Measurements from ENCODE around the gene EXOC4.
"Not testable (repeated sequence)": the region's sequence is repeated elsewhere in the genome, so short reads cannot be mapped to it uniquely, and the experiment has no call there.

Gene EXOC4

DNA sequence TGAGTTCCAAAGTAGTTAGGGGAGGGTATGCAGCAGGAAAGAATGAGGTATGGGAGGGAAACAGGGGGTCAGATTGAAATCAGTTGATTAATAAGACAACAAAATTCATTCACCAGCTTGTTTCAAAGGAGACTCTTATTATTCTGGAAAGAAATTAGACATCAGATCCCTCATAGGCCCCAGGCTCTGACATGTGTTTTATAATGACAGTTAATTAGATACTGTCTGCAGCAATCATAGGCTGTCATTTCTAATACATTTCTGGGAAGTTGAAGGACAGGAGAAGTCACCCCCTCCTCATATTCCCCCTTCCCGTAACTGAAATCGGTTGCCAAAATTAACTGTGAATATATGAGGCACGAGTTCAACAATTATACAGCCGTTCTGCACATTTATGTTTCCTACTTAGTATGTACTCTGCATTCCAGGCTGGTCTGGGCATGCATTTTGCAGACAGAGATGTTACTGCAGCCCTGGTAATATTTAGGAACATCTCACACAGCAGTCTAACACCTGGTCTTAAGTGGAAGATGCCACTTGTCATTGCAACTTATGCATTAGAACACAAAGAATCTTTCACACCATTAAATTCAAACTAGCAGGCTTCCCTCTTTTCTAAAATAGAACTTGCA lies 519.0 kb downstream of the EXOC4 start:
- DNase-seq, result no peak

DNA sequence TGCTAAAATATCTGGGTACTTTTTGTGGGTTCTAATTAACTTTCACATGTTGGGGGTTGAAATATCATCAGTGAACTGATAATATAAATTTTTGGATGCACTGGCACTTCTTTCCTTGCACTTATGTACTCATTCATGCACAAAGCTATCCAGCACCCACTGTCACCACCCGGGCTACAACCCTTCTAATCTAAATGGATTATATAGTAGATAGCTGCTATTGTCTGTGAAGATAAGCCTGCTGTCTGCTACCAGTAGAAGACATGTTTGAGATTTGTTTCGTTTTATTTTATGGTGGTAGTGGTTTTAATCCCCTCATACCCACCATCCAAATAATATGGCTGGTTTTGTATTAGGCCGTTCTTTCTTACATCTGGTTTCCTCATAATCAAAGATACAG lies 520.7 kb downstream of the EXOC4 start:
- DNase-seq, result no peak

DNA sequence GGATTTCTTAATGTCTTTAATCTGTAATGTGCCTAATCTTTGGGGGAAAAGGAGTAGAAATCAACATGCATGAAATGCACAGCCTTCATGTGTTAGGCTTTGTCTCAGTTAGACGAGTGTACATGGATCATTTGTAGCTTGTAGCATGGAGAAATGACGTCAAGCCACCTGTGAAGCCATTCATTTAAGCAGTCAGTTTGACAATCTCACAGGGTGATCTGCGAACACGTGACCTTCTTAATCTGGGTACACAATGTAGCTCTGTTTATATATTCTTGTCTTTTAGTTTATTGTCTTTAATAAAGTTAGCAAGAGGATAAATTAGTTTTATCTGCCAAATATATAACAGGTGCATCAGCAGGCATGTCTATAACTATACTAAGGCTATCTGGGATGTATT lies 522.3 kb downstream of the EXOC4 start:
- DNase-seq, result no peak

DNA sequence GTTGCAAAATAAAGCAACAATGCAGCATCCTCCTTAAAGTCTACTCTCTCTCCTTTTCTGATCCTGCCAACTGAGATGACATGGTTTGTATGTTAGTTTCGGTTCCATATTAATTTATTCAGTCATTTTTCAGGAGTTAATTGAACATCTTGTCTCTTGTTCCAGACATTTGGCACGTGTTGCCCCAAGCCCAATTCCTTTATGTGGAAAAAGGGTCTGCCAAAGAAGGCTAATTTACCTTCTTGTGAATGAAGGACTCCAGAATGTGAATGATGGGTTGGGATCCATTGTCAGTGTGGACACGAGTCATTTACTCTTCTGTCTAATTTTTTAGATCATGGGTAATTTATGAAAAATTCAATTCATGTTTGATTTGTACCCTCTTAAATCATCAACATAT lies 523.4 kb downstream of the EXOC4 start:
- no peak for DNase-seq

GRCh38 chr7:133777701-133778100 lies 524.8 kb downstream of the EXOC4 start:
- no peak for DNase-seq

- DNase-seq, result no peak
These were observed 525.6 kb downstream of the EXOC4 start for GRCh38 chr7:133778472-133778871.

DNA sequence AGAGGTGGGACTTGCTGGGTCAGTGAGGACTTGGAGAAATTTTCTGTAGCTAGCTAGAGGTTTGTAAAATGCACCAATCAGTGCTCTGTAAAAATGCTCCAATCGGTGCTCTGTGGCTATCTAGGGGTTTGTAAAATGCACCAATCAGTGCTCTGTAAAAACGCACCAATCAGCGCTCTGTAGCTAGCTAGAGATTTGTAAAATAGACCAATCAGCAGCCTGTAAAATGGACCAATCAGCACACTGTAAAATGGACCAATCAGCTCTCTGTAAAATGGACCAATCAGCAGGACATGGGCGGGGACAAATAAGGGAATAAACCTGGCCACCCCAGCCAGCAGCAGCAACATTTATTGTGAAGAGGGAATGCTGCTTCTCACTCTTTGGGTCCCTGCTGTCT lies 526.7 kb downstream of the EXOC4 start:
- not testable (repeated sequence) for DNase-seq

DNA sequence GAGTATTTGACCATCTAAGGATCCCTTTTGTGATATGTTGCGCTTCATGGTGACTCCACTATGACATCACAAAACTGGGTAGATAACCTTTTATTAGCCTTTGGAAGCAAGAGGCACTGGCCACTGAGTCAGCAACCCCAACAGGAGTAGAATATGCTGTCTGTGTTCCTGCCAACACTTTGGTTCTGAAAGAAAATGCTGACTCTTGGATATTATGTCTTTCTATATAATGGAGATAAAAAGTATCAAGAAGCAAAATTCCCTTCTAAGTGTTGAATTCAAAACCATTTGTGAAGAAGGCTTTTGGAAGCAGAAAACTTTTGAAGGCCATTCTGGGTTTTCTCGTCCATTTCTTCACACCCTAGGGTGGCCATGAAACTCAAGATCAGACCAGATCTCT lies 528.0 kb downstream of the EXOC4 start:
- DNase-seq, result no peak

DNA sequence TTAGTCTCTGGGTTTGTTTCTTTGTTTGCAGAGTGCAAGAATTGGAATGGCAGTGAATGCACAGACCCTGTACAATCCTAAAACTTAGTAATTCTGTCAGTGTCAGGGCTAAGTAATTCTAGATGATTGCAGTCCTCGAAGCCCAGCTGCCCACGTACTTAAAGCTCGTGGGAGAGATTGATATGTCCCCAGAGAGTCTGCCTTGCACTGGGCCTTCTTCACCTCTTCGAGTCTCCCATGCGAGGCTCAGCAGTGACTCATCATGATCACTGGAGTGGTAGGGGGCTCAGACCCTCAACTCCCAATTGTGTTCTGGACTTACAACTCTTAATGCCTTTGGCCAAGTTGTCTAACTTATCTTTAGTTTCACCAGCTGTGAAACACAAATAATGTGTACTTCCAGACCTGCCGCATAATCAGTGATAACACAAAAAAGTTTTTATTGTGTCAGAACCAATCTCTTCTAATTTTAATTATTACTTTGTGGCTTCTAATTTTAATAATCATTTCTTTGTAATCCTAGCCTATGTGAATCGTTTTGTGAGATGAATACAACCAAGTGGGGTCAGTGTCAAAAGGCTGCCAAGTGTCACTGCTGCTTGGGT lies 528.7 kb downstream of the EXOC4 start:
- DNase-seq, result no peak

DNA sequence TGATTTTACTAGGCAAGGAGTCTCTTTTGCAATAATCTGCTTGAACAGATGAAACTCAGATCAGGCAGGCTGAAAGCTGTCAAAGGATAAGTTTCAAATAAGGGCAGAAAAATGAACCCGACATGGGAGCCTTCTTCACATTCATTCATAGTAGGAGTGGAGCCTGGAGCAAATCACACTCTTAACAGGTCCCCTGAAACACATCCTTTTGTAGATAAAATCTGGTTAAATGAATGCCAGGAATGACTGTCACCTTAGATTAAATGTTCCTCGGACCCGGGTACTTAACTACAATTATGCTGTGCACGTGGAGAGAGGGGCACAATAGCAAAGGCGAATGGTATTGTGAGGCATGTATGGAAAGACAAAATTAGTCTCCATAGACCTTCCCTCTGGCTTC lies 529.6 kb downstream of the EXOC4 start:
- DNase-seq, result no peak

- DNase-seq, result no peak
These were observed 530.4 kb downstream of the EXOC4 start for GRCh38 chr7:133783276-133783675.

- no peak for DNase-seq
These were observed 531.7 kb downstream of the EXOC4 start for GRCh38 chr7:133784486-133785001.

GRCh38 chr7:133786401-133786937 lies 533.6 kb downstream of the EXOC4 start:
- no peak for DNase-seq

DNA sequence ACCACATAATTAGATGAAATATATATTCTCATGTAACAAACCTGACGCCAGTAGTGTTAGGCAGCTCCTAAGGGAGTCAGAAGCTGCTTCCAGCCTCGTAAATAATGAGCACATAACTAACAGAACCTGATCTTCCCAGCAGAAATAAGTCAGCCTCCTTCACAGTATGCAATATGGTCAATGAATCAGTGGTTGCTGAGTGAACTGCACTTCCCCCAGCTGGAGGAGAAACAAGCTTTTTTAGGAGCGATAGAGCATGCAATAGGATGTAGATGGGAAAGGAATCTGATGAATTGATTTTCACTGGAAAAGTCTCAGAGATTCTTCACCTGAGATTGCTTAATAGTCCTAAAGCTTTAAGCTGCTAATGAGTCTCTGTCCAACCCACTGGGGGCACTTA lies 537.1 kb downstream of the EXOC4 start:
- DNase-seq, result no peak

- no peak for DNase-seq
These were observed 538.0 kb downstream of the EXOC4 start for GRCh38 chr7:133790911-133791310.

DNA sequence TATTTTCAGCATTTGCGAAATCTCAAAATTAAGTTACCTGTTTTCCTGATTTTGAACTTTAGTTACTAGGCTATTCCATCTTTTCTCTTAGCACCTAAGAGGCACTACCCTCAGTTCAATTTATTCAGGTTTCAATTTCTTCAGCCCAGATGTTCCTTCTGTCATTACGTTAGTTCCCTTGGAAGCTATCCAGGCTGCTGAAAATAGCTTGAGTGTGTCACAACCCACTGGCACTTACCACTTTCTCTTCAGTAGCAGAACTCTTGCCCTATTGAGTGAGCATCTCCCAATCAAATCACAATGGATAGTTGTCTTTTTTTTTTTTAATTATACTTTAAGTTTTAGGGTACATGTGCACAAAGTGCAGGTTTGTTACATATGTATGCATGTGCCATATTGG lies 541.6 kb downstream of the EXOC4 start:
- DNase-seq, result no peak

DNA sequence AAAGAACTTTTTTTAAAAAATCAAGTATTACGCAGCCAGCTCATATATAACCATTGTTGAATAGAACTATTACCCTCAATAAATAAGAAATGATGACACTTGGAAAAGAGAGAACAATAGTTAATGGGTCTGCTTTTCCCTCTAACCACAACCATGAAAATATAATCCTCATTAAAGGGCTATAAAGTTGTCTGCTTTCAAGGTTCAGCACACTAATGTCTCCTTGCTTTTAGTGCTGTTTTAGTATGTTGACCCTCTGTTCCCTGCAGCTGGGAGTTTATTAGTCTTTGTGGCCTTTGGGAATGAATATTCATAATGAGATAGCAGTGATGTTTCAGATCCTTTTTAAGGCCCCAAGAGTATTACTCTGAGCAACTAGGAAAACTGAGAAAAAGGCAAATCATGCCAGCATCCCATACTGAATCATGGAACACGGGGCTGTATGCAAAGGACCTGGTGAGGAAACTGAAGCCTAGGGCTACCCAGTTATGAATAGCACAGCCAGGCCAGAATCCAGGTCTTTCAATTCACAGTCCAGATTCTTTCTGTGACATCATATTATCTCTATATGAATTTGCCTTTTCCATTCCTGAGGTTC lies 542.3 kb downstream of the EXOC4 start:
- no peak for DNase-seq

- DNase-seq, result no peak
These were observed 544.2 kb downstream of the EXOC4 start for GRCh38 chr7:133796782-133797745.

DNA sequence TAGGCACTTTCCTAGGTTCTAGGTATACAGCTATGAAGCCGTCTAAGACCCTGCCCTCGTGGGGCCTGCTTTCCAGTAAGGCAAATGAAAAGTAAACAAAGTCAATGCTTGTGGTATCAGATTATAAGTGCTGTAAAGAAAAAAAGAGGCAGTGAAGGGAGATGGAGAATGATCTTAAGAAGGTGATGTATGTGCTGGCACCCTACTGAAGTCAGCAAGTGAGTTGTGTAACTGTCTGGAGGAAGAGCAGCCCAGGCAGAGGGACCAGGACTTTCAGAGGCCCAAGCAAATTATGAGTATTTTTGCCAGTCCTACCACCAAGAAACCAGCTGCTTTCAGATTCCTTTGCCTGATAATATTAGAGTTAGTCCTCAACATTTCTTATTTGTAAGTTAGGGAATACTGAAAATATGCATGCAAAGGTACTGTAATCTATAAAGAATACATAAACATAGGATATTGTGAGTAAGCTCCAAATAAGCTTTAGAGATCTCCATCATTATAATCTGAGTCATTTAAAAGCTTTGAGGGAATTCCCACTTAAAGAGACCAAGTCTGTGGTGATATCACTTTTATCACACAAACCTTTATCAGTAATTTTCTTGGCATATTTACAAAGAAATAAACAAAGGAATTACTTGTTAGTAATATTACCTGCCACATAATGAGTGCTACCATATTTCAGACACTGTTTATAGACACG lies 545.1 kb downstream of the EXOC4 start:
- no peak for DNase-seq

DNA sequence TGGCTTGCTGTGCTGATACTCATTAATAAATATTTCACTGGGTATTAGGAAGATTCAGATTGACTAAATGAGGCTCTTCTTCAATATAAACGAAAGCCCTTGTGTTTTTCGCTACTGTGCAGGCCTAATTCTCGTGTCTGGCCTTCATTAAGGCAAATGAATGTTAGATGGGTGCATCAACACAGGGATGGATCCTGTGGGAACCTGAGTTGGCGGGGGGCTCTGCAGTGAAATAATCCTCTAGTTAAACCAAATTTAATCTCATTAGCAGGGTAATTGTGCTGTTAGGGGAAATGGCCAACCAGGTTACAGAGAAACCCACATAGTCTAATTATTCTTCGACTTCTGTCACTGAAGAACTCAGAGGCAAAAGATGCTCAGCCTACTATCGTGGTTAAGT lies 548.5 kb downstream of the EXOC4 start:
- no peak for DNase-seq

DNA sequence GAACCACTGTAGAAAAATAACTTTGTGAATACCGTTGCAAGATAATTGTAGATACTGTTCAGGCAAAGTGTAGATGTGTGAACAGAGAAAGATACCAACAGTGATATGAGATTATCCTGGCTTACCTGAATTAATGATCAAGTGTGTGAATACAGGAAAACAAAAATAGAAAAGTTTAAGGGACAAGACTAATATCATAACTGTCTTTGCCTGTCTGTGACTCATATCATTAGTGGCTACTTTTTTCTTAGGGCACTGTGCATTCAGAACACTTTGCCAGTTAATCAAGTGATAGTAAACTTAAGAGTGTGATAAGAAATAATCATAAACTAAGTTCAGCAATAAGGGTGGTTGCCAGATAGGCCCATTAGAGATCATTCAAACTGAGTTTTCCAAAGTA lies 551.2 kb downstream of the EXOC4 start:
- DNase-seq, result no peak

- no peak for DNase-seq
These were observed 552.5 kb downstream of the EXOC4 start for GRCh38 chr7:133805426-133805825.

Data from NCI-H2029 treated with DMSO at 0.1 percent for 48 hours (cell line).